COLO668 (cell line): ENCODE data around the gene DNAJB7.
"Not testable (repeated sequence)": the region's sequence is repeated elsewhere in the genome, so short reads cannot be mapped to it uniquely, and the experiment has no call there.

Experiments used
- DNase-seq: peaks from one replicate; lab custom pipeline; 2025; ENCODE audit not compliant: unreplicated experiment; lab: John Stamatoyannopoulos, UW

The DNAJB7 gene

DNA sequence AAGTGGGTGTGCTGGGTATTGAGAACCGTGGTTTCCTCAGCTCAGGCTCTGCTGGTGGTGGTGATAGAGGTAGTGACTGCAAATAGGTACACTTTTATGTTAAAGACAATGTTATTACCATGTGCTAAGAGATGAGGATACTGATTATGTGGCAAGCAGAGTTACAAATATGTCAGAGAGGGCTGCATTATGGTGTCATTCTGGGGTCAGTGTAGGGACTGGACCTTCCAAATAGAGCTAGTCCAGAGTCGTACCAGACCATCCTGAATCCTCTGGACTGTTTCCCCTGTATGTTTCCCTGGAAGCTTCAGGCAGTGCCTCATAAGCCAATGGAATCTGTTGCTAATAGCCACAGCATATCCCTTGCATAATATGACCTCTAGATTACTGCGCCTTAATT is at the start of gene DNAJB7:
Gene DNAJB7 (minus strand): TSS at position 101 of the 400 bp plus-strand sequence. CDS start 119 bp downstream, outside the sequence.
- DNase-seq = no peak

DNA sequence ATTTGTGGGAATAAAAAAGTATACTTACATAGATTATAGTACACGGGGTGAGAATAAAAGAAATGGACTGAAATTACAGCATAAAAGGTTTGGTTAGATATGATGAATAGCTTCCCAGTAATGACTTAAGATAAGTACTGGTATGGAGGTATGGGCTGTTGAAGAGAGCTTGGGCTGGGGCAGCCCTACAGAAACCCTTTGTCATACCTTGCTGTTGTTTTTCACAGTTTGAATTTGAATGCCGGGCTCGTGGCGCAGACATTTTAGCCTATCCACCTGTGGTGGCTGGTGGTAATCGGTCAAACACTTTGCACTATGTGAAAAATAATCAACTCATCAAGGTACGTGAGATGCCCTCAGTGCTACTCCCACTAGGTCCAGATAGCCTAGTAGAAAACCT is 47.0 kb upstream of the DNAJB7 start:
- no peak for DNase-seq

DNA sequence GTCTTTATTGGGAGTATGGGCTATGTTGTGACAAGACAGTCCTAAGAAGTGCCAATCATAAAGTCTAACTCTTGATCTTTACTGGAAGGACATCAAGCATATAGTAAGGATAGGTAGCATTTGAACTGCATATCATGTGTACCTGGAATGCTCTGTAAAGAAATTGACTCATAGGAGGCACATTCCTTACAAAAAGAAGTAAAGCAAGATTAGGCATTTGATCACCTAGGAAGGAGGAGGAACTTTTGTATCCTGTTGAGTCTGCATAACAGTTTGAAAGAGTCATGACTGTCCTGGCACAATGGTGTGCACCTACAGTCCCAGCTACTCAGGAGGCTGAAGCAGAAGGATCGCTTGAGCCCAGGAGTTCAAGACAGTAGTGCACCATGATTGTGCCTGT is 42.2 kb upstream of the DNAJB7 start:
- no peak for DNase-seq

DNA sequence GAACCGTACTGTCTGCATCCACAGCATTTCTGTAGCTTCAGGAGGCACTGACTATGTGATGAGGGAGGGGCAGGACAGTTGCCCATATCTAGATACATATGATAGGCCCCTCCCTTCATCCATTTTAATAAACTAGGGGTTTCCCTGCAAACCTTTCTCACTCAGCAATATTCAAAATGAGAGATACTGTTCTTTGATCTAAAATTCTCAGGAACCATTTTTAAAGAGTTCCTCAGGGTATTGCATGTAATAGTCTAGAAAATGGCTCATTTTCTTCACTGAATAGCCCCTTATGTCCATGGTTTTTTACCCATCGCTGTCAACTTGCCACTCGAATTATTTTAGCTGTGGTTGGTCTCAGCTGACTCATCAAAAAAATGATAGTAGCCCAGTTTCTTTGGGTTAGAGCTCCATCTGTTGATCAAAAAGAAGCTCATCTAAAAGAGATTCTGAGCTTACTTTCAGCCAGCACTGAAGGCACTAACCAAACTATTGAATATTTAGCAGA is 37.0 kb upstream of the DNAJB7 start:
- no peak for DNase-seq

DNA sequence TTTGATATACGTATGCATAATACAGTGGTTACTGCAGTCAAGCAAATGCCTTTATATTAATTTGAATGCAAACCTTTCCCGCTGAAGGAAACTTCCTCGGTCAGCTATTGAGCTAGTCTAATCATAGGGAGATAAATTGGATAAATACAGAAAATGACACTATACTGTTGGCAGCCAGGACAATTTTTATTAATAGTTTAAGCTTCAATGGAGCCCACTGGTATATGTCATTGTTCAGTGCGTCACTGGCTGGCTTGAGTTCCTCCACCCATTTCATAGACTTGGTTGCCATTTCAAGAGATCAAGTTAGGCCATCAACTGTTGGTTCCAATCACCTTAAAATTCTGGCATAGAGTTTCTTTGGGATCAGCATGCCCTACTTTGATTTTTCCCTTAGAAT is 32.5 kb upstream of the DNAJB7 start:
- DNase-seq = no peak

DNA sequence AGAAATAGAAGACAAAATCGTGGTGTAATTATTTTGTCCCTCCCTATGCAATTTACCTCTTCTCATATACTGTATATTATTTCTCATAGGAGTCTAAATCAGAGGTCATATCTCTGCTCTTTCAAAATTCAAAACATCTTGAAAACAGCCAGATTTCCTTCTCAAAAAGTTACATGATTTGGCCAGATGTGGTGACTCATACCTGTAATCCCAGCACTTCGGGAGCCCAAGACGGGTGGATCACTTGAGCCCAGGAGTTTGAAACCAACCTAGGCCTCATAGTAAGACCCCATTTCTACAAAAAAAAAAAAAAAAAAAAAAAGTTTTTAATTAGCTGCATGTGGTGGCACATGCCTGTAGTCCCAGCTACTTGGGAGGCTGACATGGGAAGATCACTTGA is 29.0 kb upstream of the DNAJB7 start:
- no peak for DNase-seq

DNA sequence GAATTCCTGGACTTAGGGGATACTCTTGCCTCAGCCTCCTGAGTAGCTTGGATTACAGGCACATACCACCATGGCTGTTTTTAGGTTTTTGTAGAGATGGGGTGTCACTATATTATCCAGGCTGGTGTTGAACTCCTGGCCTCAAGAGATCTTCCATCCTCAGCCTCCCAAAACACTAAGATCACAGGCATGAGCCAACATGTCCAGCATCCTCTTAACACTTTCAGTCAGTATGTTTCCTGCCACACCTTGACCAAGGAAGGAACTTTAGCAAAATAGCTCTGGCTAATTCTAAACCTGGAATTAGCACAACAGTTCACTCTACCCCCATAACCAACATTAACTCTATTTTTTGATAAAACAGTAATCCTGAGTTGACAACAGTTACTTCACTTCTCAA is 27.2 kb upstream of the DNAJB7 start:
- no peak for DNase-seq

DNA sequence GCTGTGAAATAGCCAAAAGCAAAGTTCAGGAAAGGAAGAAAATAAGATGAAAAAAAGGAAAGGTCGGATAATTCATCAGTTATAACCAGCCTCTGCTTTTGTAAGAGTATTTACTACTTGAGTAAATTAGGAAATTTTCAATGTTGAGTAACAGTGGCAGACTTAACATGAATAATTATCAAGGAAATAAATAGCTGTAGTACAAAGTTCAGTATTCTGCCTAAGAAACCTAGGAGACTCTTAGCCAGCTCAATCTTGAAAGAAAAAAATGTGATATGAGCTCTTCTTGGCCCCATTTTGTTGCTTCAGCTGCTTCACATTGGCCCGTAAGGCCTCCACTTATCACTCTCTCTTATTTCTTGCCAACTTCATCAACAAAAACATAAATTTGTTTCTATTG is 17.0 kb upstream of the DNAJB7 start:
- DNase-seq = no peak

DNA sequence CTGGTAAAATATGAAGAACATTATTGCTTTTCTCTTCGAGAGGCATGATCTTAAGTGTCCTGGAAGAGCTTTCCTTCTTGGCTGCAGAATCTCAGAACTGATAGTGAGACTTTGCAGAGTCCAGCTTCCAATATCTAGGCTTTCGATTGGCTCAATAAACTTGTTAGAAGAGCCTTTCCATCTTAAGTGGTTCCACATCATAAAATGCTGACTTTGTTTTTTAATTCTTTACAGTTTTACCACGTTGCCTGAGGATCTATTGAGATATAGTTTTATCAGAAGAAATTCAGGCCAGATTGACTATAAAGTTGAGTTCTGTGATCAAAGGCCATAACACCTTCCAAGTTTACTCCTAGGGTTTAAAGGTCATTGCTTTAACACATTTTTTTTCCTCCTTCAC is 15.6 kb upstream of the DNAJB7 start:
- DNase-seq = no peak

DNA sequence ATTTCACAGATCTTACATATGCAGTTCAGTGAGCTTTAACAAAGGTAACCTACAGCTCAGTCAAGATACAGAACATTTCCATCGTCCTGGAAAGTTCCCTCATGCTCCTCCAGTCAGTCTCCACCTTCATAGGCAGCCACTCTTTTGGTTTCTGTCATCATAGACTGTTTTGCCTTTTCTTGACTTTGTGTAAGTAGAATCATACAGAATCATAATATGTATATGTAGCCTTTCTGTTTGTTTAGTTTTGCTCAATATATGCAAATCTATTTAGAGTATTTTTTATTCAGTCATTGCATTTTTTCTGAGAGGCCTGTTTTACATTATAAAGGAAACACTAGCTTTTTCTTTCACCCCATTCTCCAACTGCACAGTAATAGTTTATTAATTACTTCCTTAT is 15.0 kb upstream of the DNAJB7 start:
- no peak for DNase-seq

DNA sequence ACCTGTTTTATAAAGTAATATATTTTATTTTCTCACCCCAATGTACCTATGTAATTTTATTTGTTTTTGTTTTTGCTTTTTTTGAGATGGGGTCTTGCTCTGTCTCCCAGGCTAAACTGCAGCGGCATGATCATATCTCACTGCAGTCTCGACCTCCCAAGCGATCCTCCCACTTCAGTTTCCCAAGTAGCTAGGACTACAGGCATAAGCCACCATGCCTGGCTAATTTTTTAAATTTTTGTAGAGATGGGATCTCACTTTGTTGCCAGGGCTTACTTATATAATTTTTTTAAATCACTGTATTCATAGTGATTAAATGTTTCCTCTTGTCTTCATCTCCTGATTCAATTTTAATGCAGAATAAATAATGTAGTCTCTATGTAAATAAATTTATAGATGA is 13.2 kb upstream of the DNAJB7 start:
- DNase-seq = no peak

DNA sequence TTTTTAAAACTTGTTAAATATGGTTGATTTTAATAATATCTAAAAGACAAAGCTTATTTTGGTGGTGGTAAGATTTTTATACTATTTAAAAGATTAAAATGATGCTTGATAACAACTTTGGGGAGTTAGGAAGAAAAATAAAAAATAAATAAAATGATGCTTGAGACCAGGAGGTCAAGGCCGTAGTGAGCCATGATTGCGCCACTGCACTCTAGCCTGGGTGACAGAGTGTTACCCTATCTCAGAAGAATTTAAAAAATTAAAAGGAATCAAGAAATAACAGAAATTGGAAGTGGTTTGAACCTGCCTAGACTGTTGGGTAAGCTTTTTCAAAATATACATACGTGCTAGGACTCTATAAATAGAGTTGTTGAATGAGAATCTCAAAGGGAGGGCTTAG is 12.1 kb upstream of the DNAJB7 start:
- no peak for DNase-seq

DNA sequence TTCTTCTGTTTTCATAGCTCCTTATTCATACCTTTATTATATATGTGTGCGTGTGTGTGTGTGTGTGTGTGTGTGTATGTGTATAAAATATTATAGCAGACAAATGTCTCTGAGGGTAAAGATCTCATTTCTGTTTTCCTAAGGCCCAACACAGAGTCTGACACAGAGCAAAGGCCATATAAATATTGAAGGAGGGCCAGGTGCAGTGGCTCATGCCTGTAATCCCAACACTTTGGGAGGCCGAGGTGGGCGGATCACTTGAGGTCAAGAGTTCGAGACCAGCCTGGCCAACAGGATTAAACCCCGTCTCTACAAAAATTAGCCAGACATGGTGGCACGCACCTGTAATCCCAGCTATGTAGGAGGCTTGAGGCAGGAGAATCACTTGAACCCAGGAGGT is 6.5 kb upstream of the DNAJB7 start:
- DNase-seq = not testable (repeated sequence)

DNA sequence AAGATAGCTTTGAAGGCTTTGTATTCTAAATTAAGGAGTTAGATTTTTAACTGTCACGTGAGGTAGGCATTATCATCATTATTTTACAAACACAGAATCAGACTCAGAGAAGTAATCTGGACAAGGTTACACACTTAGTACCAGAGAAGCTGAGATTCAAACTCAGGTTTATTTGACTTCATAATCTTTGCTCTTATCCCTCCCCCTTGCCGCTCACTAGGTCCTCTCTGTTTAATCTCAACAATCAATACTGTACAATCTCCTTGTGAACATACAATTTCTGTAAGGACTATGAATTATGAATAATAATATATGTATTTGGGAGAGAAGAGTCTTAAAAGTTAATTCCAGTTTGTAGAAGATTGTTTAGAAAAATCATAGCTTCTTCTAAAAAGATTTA is 5.2 kb upstream of the DNAJB7 start:
- DNase-seq = no peak

DNA sequence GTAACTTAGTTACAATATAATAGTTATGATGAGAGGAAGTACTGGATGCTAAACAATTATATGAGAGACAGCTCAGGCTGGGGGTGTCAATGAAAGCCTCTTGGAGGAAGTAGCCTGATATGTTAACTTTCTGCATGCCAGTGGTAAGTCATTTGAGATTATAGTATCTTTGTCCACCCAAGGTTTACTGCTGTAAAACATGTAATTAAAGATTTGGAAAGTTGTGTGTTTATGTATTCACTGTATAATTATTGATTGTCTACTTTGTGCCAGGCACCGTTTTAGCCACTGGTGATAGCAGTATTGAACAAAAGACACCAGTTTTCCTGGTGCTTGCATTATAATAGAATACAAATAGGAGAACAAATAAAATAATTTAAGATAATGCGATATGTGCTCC is 624 bp upstream of the DNAJB7 start:
- DNase-seq = no peak

DNA sequence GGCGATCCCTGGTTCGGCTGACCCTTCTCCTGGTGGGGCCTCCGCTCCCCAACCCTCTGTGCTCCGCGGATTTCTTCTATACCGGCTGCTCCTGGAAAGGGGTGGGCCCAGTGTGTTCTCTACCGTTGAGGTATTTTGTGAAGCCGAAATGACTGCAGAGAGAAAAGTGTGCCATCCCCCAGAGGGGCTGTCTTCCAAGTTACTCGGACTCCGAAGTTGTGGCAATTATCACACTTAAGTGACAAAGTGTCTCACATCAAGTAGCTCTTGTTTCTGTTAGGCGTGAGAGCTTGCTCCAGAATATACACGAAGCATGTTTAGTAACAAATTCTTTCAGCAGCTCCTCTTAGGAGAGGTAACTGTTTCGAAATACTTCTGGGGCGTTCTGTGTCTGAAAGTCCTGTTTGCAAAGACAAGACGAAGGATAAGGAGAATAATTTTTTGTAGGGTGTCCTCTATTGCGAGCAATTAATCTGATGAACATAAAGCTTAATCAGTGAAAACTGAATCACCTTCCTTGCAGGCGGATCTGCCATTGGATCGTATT is 4.5 kb downstream of the DNAJB7 start:
- no peak for DNase-seq

DNA sequence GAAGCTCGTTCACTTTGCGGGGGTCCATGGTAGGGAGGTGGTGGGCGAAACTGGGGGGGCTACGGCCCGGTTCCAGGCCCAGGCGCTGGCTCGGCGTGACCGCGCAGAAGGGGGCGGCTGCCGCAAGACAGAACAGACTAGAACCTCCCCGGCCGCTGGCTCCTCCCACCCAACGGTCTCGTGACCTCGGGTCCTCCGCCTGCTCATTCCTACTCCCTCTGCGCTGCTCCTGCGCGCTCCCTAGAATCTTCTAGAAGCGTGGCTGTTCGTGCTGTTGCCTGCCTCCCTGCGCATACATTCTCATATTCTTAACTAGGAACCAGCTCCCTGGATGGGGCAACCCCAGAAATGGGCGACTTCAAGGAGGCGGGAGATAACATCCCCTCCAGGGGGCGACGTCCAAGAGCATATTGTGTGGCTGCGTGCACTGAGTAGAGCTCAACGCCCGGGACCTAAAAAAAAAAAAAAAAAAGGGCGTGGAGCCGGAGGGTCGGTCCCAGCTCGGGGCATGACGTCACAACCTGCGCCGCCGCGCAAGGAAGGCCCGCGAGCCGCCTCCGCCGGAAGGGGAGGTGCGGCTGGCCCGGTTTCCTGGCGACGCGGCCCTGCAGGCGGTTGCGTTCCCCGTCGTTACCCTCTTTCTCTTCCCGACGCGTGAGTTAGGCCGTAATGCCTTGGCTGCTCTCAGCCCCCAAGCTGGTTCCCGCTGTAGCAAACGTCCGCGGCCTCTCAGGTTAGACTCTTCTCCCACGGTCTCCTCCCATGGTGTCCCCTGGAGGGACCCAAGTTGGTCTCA is 5.2 kb downstream of the DNAJB7 start, which contains the start of the genes ST13 and XPNPEP3:
Gene ST13 (minus strand): TSS at position 127 of the 796 bp plus-strand sequence. CDS start 99 bp downstream, at position 28.
Gene XPNPEP3 (plus strand): TSS at position 636 of the 796 bp plus-strand sequence. CDS start 34 bp downstream, at position 670.
- peak; percentile 97 for DNase-seq

DNA sequence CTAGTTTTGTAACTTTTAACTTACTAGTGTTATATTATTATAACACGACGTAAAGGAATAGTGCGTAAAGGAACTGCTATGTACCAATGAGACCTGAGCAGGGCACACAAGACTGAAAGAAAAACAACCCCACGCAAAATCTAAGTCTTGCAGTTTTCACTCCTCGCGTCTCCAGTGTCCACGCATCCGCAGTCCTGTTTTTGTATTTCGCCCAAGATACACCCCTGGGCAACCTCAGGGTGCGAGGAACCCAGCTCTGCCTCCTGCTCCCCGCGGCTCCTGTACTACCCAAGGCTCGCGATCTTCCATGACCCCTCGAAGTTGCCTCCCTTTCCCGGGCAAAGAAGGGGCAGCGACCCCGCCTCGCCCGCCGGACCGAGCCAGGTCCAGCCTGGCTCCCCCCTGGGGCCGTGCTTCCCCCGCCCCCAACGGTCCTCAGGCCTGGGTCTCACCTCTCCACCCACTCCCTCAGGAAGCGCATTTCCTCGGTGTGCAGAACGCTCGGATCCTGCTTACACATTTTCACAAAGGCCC is 5.9 kb downstream of the DNAJB7 start:
- peak; percentile 36 for DNase-seq

DNA sequence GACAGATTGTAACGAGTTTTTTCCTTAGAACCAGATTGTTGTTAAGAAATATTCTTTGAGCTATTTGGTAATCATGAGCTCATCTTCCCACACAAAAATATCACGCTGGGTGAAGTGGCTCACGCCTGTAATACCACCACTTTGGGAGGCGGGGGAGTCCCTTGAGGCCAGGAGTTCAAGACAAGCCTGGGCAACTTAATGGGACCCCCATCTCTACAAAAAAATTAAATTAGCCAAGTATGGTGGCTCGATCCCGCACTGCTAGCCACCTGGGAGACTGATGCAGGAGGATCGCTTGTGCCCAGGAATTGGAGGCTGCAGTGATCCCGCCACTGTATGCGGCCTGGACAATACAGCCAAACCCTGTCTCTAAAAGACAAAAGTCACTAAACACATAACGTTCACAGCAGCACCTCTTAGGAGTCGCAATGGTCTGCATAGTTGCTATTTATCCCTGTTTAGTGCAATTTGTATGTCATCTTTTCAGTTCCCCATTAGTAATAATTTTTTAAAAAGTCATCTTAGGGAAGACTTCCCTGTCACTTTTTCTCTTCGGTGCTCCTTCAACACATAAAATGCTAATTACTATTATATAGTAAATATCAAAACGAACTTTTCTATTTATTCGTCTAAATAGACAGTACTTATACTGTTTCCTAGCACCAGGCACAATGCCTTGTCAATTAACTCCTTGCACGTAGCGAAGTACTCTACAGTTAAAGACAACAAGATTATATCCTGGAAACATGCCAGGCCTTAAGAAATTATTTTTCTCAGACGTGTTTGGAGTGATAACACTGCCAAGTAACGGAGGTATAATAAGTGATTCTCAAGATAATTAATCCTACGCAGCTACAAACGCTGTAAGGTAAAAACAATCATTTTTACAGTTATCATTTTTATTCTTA is 6.6 kb downstream of the DNAJB7 start:
- no peak for DNase-seq

DNA sequence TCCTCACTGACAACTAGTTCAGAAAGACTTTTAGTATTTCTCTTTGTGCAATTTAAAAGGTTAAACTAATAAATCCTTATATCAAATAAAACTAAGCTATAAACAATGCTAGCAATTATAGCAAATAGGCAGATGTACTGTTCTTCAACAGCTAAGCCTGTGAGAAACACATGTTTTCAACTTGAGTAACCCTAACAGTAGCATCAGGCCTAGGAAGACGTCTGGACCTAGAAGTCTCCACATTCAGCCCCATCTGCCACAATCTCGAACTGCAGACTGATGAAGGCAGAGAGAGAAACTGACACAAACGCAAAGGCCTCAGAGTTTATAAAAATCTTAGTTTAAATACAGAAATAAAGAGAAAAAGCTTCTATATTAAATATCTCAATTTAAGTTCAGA is 8.0 kb downstream of the DNAJB7 start:
- no peak for DNase-seq

DNA sequence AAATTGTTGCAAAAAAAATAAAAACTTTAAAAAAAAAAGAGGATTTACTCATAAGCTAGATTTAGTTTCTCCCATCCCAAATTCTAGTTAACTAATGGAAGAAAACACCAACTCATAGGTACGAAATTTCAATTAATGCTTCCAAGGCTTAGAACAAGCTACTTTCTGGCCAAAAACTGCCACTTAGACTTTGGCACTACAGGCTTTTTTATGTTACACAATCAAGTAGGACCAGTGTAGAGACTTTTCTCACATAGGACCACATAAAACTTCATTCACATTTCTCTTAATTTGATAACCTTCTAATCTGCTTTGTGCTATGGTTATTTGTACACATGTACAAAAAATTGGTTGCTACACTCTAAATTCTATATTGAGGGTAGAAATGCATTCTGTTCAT is 8.6 kb downstream of the DNAJB7 start:
- no peak for DNase-seq
